Ovary (tissue), 9 donors: ENCODE data around the gene BPIFA2. TPM values are rescaled to one million over a fixed set of nuclear protein-coding genes. Genes with fewer than 3 reads are reported as not detected.

Experiments used
- DNase-seq, 5 donors: peaks; one replicate each; pipeline ENCODE4 v3.0.0-alpha.2; 2019 to 2020
- H3K27ac ChIP-seq, 2 donors: fragments of 200-600 bp; one replicate each; pipeline versions ENCODE4 v1.5.1 to v1.8.0; 2019 to 2022
- H3K27me3 ChIP-seq: fragments of 200-600 bp; one replicate; pipeline ENCODE4 v1.8.0; 2022
- H3K36me3 ChIP-seq: fragments of 200-600 bp; sonication (generic); one replicate; pipeline ENCODE4 v1.5.1; 2019
- H3K4me1 ChIP-seq: one replicate; pipeline ENCODE4 v1.8.1; 2013; ENCODE audit warnings: mild to moderate bottlenecking, moderate library complexity; ENCODE audit not compliant: insufficient read depth
- H3K4me3 ChIP-seq: fragments of 200-600 bp; sonication (generic); one replicate; pipeline ENCODE4 v1.5.1; 2017
- H3K9me3 ChIP-seq, 2 donors: fragments of 200-600 bp in 1 of 2; sonication (generic) in 1 of 2; one replicate each; pipeline versions ENCODE4 v1.5.1 to v1.8.1; 2013 to 2019; ENCODE audit warnings: mild to moderate bottlenecking in 1 of 2, moderate library complexity in 1 of 2
- CTCF ChIP-seq, 3 donors: fragments of 450-650 bp in 2 of 3; fragments of 200-600 bp in 1 of 3; IDR thresholded peaks; one replicate each; pipeline versions ENCODE4 v1.5.1 to v1.8.0; 2016 to 2022; ENCODE audit warnings: antibody characterized with exemption in 3 of 3, mild to moderate bottlenecking in 1 of 3
- EP300 ChIP-seq: sonication (generic); formaldehyde crosslinking; IDR thresholded peaks from one replicate; pipeline ENCODE4 v1.6.1; 2017; ENCODE audit warnings: antibody characterized with exemption
- POLR2A ChIP-seq: fragments of 450-650 bp; IDR thresholded peaks from one replicate; pipeline ENCODE4 v1.6.1; 2017; ENCODE audit warnings: antibody characterized with exemption, mild to moderate bottlenecking, moderate library complexity
- WGBS, 3 donors: extraction: QIAGEN DNeasy Blood & Tissue Kit in 1 of 3; methylation state at CpG; one replicate each; pipeline versions ENCODE4 v1.1.5 to v1.1.7; 2013 to 2017; 5-methylcytosine and 5-hydroxymethylcytosine counted together
- intact Hi-C, 4 donors: fragments of 100-400 bp; cut with DNase I; formaldehyde crosslinking; loops; one replicate each; pipeline versions ENCODE4 v1.11.0 to v1.15.1; 2022 to 2023
- polyA plus RNA-seq, 2 donors: library from polyadenylated mRNA; stranded (reverse); fragments of 200-250 nt in 1 of 2; fragments of 350-450 nt in 1 of 2; fragmentation: Illumina TruSeq in 1 of 2; extraction: RNeasy Lipid Tissue Mini Kit (QIAGEN cat#74804) in 1 of 2; gene quantifications; one replicate each; pipeline ENCODE4 v1.2.3, GENCODE V29; 2013 to 2014
- total RNA-seq, 7 donors: library from RNA; depleted of rRNA in 2 of 7; stranded (reverse); fragments of >200 nt in 2 of 7; fragmentation: NEBNext Ultra II Directional in 3 of 7; extraction: Animal tissue kit (Norgen Biotek cat#: 25700) in 3 of 7; gene quantifications; one replicate each; pipeline versions ENCODE4 v1.1.0 to v1.2.4, GENCODE V29; 2016 to 2023
- donor health status: DM: no; HTN: no; CAD: no; lungs with moderate emphysema.
- donor health status: DM: no; HTN: no; CAD: no.
- donor health status: Bipolar disorder and iron deficiency.
- donor health status: DM: yes; HTN: yes; CAD: no.
- donor health status: DM: no; HTN: no; CAD: no.
- donor health status: DM: yes; HTN: yes; CAD: no.

The BPIFA2 gene
- total and polyA plus RNA-seq, 9 donors, result not detected

- intact Hi-C loops, result no loop called here
- WGBS, 3 donors, result 33 to 41% (median 37%) methylated on average over 5 of the region's 5 CpGs
- H3K27me3 ChIP-seq, result no peaks in the 10 kb centered on the region
- H3K4me3 ChIP-seq, result no peak overlapping the region
- no peaks in the 10 kb centered on the region for H3K9me3 ChIP-seq
- H3K36me3 ChIP-seq, result no peaks in the 10 kb centered on the region
- DNase-seq, result no peak
- H3K4me1 ChIP-seq, result no peaks in the 10 kb centered on the region
- H3K27ac ChIP-seq, result no peak overlapping the region
- TF ChIP-seq CTCF (IDR thresholded peaks at IDR 0.05), result no peak
- no peak for TF ChIP-seq EP300
Measured at GRCh38 chr20:33162753-33163152, 5.2 kb upstream of the BPIFA2 start.

DNA sequence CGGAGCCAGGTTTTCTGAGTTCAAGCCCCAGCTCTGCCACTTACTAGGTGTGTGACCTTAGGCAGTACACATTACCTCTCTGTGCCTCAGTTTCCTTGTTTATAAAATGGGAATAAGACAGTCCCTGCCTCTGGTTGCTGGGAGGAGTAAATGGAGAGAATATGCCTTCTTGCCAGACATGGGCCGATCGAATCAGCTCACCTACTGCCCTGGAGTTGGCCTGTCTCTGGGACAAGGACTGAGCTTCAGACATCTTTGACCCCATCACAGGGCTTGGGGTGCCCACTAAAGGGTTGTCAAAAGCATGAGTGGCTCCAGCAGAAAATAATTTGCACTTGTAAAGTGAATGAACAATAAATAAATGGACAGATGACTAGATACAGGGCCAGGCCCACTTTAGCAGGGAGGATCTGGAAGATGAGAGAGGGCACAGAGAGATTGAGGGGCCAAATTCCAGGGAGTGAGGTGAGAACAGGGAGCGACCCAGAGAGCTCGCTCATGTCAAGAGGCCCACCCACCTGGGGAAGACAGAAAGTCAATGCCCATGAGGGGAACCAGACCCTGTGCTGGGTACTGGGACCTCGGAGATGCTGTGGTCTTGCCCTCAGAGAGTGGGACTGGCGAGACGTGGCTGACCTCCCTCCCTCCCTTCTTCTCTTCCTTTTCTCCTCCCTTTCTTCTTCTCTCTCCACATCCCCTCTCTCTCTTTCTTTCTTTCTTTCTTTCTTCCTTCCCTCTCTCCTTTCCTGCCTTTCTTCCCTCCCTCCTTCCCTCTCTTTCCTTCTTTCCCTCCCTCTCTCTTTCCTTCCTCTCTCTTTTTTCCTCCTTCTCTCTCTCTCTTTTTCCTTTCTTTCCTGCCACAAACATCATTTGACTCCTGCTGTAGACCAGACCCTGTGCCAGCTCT lies 3.9 kb upstream of the BPIFA2 start:
- H3K27me3 ChIP-seq, result no peaks in the 10 kb centered on the region
- TF ChIP-seq POLR2A (no peak), EP300 (no peak), CTCF (IDR thresholded peaks at IDR 0.05) (no peak)
- H3K27ac ChIP-seq, result no peak overlapping the region
- H3K9me3 ChIP-seq, result no peaks in the 10 kb centered on the region
- no peak overlapping the region for H3K4me3 ChIP-seq
- H3K4me1 ChIP-seq, result no peaks in the 10 kb centered on the region
- no peaks in the 10 kb centered on the region for H3K36me3 ChIP-seq
- intact Hi-C loops, result no loop called here
- WGBS, 3 donors, result 64 to 70% (median 67%) methylated on average over 8 of the region's 8 CpGs
- no peak for DNase-seq

DNA sequence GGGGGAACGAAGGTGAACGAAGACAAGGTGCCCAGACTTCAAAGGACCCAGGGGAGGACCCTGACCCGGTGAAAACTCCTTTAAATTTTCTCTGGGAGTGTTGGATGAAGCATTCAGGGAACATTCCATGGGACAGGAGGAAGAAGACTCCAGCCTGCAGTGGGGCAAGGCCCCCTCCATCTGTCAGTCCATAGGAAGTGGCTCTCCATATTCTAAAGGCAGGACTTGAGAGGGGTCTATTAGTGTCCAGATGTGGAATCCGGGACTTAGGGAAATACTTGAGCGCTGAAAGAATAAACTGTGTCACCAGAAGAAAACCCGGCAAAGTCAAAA lies 3.2 kb upstream of the BPIFA2 start:
- H3K4me1 ChIP-seq, result no peaks in the 10 kb centered on the region

DNA sequence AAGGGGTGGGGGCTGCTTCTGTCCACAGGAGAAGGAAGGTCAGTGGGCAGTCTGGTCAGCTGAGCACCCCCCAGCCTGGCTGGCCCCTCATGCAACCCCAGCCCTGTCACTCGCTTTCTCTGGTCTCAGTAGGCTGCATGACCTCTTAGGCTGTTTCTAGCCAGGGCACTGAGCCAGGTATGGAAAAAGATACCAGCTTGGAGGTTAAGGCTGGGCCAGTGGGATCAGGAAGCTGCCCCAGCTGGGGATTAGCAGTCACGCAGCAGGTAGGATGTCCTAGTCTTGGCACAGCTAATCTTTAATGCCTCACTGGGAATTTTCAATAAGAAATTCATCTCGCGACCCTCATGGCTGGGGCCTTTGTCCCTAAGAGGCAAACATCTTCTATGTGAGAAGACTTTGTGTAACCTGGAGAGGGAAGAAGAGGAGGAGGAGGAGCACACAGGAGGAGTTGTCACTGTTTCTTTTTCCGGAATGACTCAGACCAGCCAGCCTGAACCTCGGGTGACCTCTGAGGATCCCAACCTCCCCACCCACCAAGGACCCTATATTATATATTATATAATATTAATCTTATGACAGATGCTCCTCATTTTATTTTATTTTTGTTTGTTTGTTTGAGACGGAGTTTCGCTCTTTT lies 2.4 kb upstream of the BPIFA2 start:
- no peak overlapping the region for H3K4me3 ChIP-seq
- no peak for DNase-seq
- no peaks in the 10 kb centered on the region for H3K36me3 ChIP-seq
- no peaks in the 10 kb centered on the region for H3K4me1 ChIP-seq
- H3K27ac ChIP-seq, result no peak overlapping the region
- intact Hi-C loops, result no loop called here
- WGBS, 3 donors, result 72 to 77% (median 76%) methylated on average over 8 of the region's 8 CpGs
- H3K27me3 ChIP-seq, result no peaks in the 10 kb centered on the region
- no peaks in the 10 kb centered on the region for H3K9me3 ChIP-seq
- TF ChIP-seq CTCF (IDR thresholded peaks at IDR 0.05), result no peak
- no peak for TF ChIP-seq EP300
- no peak for TF ChIP-seq POLR2A

More for the DNA sequence above, 3.2 kb upstream of the BPIFA2 start:
- TF ChIP-seq CTCF (IDR thresholded peaks at IDR 0.05) (no peak), EP300 (no peak), POLR2A (no peak)
- WGBS, 3 donors, result 56 to 59% (median 57%) methylated on average over 6 of the region's 6 CpGs
- no peaks in the 10 kb centered on the region for H3K27me3 ChIP-seq
- no peak overlapping the region for H3K27ac ChIP-seq
- DNase-seq, result no peak
- H3K9me3 ChIP-seq, result no peaks in the 10 kb centered on the region
- no peak overlapping the region for H3K4me3 ChIP-seq
- intact Hi-C loops, result no loop called here
- H3K36me3 ChIP-seq, result no peaks in the 10 kb centered on the region
